ENCODE data around the gene ABR.
A peak's percentile ranks its signal among the peaks of the same experiment; 100 is the strongest.
"Not testable (repeated sequence)": the region's sequence is repeated elsewhere in the genome, so short reads cannot be mapped to it uniquely, and the experiment has no call there.

The ABR gene

DNA sequence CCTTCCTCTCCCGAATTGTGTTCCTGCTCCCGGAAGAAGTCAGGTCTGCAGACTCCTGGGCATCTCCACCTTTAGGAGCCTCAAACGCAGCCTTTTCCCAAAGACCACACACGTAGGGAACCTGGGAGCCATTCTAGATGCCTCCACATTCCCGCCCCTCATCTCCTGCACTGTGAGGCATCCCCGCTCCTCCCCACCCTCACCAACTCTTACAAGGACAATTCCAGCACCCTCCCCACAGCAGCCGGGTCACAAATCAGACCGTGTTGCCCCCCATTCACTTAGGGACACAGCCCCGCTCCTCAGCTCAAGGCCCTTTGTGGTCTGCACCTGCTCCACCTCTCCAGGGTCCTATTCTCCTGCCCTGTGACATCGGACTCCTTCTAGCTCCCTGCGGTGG lies 49.6 kb downstream of the ABR start:
- no peak overlapping the region for H3K9ac ChIP-seq
- peaks cover 0 to 10% (median 1%) of the 10 kb centered on the region in 11 experiments; a peak in 11 of 22 replicates for H3K27me3 ChIP-seq

DNA sequence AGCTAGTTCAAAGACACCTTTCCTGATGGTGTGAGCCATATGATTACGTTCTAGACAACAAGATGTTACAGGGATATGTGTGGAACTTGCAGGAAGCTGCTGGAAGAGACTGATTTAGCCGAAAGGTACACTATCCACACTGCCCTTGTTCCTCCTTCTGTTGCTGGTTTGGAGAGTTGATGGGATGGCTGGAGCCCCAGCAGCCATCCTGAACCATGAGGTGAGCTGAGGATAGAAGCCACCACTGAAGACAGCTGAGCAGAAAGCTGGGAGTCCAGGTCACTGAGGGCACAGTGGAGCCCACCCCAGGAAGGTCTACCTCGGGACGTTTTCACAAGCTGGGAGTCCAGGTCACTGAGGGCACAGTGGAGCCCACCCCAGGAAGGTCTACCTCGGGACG lies 51.3 kb downstream of the ABR start:
- H3K4me1 ChIP-seq, result peaks cover 17 to 32% (median 26%) of the 10 kb centered on the region in 10 experiments
- H3K4me2 ChIP-seq, H3K27ac ChIP-seq, H3K4me3 ChIP-seq, H3K9ac ChIP-seq: not testable (repeated sequence)
- peaks cover 0 to 15% (median 5%) of the 10 kb centered on the region in 11 experiments; a peak in 9 of 22 replicates for H3K9me3 ChIP-seq (replicated peaks in 1 of 11)
- peaks cover 51 to 96% (median 83%) of the 10 kb centered on the region in 11 experiments for H4K20me1 ChIP-seq
- H3K36me3 ChIP-seq, result peaks cover 0 to 69% (median 13%) of the 10 kb centered on the region in 11 experiments; a peak in 14 of 22 replicates
- peaks cover 7 to 24% (median 18%) of the 10 kb centered on the region in 11 experiments; a peak in 16 of 22 replicates for H3K27me3 ChIP-seq

More for the DNA sequence above, 49.6 kb downstream of the ABR start:
- no peak for TF ChIP-seq Cebpa-rat (IDR thresholded peaks at IDR 0.05)
- H3K4me1 ChIP-seq, result peaks cover 7 to 18% (median 13%) of the 10 kb centered on the region in 10 experiments
- peaks cover 0 to 65% (median 13%) of the 10 kb centered on the region in 11 experiments; a peak in 14 of 22 replicates for H3K36me3 ChIP-seq
- no peak overlapping the region for H3K4me3 ChIP-seq
- H3K27ac ChIP-seq, result no peak overlapping the region
- peaks cover 42 to 96% (median 83%) of the 10 kb centered on the region in 11 experiments for H4K20me1 ChIP-seq
- no peak overlapping the region for H3K4me2 ChIP-seq
- H3K9me3 ChIP-seq (replicated peaks in 1 of 11), result peaks cover 0 to 15% (median 5%) of the 10 kb centered on the region in 11 experiments; a peak in 9 of 22 replicates

DNA sequence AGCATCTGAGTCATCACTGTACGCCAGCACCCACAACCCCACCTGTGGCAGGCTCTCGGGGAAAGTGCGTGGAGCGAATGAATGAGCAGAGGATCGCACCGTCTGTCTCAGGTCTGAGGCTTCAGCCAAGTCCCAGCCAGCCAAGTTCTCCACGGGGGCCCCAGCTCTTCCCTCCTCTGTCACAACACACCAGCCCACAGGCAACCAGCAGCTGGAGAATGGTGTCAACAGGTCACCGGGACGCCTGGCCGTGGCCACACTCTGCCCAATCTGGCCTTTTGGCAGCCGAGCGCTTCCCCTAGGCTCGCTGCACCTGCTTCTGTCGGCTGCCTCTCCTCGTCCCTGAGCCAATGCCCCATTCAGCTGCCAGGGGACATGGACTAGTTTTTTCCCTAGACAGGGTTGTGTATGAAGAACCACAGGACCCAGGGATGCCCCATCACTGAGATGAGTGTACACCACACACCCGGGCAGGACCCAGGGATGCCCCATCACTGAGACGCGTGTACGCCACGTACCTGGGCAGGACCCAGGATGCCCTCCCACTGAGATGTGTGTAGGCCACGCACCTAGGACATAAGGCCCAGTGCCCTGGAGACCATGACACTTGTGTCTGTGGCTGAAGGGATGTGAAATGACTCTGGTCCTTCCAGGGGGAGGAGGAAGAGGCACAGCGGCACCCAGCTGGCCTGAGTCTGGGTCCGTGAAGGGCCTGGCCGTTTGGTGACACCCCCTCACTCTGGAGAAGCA lies 52.8 kb downstream of the ABR start:
- no peak overlapping the region for H3K27ac ChIP-seq
- H3K9me3 ChIP-seq (replicated peaks in 1 of 11), result peaks cover 0 to 15% (median 5%) of the 10 kb centered on the region in 11 experiments; a peak in 9 of 22 replicates
- peaks cover 66 to 96% (median 89%) of the 10 kb centered on the region in 11 experiments for H4K20me1 ChIP-seq
- H3K4me3 ChIP-seq, result no peak overlapping the region
- no peak for TF ChIP-seq Cebpa-rat (IDR thresholded peaks at IDR 0.05)
- peaks cover 0 to 75% (median 13%) of the 10 kb centered on the region in 11 experiments; a peak in 14 of 22 replicates for H3K36me3 ChIP-seq
- peak overlapping the region in 1 of 11 experiments; percentile 10; a peak in 2 of 22 replicates for H3K9ac ChIP-seq
- H3K4me1 ChIP-seq, result peaks cover 32 to 45% (median 41%) of the 10 kb centered on the region in 10 experiments
- peaks cover 7 to 27% (median 21%) of the 10 kb centered on the region in 11 experiments; a peak in 16 of 22 replicates for H3K27me3 ChIP-seq
- no peak overlapping the region for H3K4me2 ChIP-seq

DNA sequence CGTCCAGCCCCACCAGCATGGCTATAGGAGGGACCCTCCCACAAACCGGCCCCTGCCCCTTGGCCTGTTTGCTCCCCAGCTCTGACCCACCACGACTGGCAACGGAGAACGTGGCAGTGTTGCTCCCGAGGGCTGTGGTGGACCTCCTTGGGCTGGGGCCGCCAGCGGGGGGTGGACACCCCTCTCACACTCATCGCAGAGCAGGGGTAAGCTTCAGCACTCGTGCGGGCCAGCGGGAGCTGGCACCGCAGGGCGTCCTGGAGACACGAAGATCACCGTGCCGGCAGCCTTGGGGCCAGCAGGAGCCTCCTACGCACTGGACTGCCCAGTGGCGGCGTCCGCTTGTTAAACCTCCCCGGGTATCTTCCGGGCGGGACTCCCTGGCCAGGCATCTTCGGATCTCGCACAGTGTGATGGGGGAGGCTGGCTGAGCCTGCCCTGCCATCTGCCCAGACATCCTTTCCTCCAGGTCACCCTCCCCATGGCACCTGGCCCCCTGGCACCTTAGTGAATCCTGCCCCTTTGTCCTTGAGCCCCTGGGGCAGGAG lies 53.5 kb downstream of the ABR start:
- peaks cover 7 to 27% (median 21%) of the 10 kb centered on the region in 11 experiments; a peak in 16 of 22 replicates for H3K27me3 ChIP-seq
- no peak overlapping the region for H3K4me3 ChIP-seq
- H4K20me1 ChIP-seq, result peaks cover 72 to 99% (median 92%) of the 10 kb centered on the region in 11 experiments
- no peak overlapping the region for H3K27ac ChIP-seq
- TF ChIP-seq Cebpa-rat (IDR thresholded peaks at IDR 0.05), result no peak
- H3K9me3 ChIP-seq (replicated peaks in 1 of 11), result peaks cover 0 to 15% (median 5%) of the 10 kb centered on the region in 11 experiments; a peak in 9 of 22 replicates
- H3K36me3 ChIP-seq, result peaks cover 0 to 82% (median 13%) of the 10 kb centered on the region in 11 experiments; a peak in 14 of 22 replicates
- H3K9ac ChIP-seq, result no peak overlapping the region; a peak in 2 of 22 replicates
- H3K4me1 ChIP-seq, result peaks cover 38 to 49% (median 45%) of the 10 kb centered on the region in 10 experiments
- peak overlapping the region in 4 of 11 experiments; percentile 11 to 82 (median 80); a peak in 4 of 22 replicates for H3K4me2 ChIP-seq

DNA sequence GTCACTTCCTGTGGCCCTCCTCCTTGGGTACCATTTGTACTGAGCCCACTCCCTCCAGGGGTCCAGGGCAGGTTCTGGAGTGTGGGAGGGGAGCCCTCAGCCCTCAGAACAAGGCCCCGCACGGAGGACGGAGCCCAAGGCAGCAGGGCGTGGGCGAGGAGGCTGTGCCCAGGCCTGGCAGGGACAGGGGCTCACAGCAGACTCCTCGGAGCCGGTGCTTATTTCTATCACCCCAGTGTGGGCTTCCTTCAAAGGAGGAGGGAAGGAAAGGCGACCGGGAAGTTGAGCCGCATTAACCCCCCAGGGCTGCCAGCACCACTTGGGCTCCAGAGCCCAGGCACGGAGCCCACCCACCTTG lies 54.0 kb downstream of the ABR start:
- H3K27me3 ChIP-seq, result peaks cover 7 to 27% (median 21%) of the 10 kb centered on the region in 11 experiments; a peak in 16 of 22 replicates
- peaks cover 0 to 86% (median 13%) of the 10 kb centered on the region in 11 experiments; a peak in 14 of 22 replicates for H3K36me3 ChIP-seq
- H4K20me1 ChIP-seq, result peaks cover 75 to 100% (median 95%) of the 10 kb centered on the region in 11 experiments
- peaks cover 44 to 53% (median 46%) of the 10 kb centered on the region in 10 experiments for H3K4me1 ChIP-seq
- H3K4me3 ChIP-seq, result no peak overlapping the region
- H3K4me2 ChIP-seq, result peak overlapping the region in 5 of 11 experiments; percentile 11 to 92 (median 81); a peak in 6 of 22 replicates
- H3K9me3 ChIP-seq (replicated peaks in 1 of 11), result peaks cover 0 to 15% (median 5%) of the 10 kb centered on the region in 11 experiments; a peak in 9 of 22 replicates
- no peak overlapping the region for H3K27ac ChIP-seq
- no peak for TF ChIP-seq Cebpa-rat (IDR thresholded peaks at IDR 0.05)
- H3K9ac ChIP-seq, result peak overlapping the region in 1 of 11 experiments; percentile 11; a peak in 1 of 22 replicates

DNA sequence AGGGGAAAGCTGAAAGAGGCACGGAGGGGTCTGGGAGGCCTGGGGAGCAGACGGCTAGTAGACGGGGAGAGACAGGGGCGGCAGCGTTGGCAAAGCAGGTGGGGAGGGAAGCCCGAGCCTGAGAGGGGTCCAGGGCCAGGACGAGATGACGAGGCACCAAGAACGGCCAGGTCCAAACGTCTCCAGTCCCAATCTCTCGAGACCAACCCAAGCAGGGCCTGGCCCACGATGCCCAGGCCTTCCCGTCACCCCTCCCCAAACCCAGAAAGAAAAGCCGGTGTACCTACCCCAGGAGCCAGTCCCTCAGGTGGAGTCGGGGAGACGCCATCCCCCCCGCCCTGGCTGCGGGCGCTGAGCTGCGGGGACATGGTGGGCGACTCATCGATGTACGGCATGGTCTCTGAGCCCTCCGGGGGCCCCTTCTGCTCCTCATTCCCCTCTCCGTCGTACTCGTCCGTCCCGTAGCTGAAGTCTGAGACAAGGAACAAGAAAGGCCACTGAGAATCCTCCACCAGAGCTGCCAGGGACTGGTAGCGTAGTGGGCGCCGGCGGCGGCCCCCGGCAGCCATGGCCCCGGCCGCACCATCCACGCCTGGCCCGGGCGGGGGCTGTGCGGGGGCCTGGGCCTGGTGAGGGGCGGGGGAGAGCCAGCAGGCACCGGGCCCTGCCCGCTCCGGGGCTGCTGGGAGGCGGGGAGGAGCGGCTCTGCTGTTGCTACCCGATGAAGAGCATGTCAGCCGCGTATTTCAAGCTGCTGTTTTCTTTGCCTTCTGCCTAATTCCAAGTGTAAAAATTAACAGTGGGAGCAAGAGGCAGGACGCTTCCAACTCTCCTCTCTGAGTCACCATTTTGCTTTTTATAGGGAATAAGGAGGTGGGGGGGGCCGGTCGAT lies 54.6 kb downstream of the ABR start:
- Histone ChIP-seq H3K9me3 (replicated peaks in 1 of 11) (peaks cover 0 to 15% (median 5%) of the 10 kb centered on the region in 11 experiments; a peak in 10 of 22 replicates), H3K9ac (peak overlapping the region in 6 of 11 experiments; percentile 5 to 43 (median 22); a peak in 5 of 22 replicates), H3K4me1 (peaks cover 45 to 57% (median 47%) of the 10 kb centered on the region in 10 experiments), H3K27ac (no peak overlapping the region), H4K20me1 (peaks cover 77 to 100% (median 93%) of the 10 kb centered on the region in 11 experiments), H3K36me3 (peaks cover 0 to 86% (median 13%) of the 10 kb centered on the region in 11 experiments; a peak in 14 of 22 replicates), H3K4me3 (no peak overlapping the region), H3K4me2 (peak overlapping the region; percentile 72 to 99 (median 87); a peak in 21 of 22 replicates), H3K27me3 (peaks cover 7 to 27% (median 21%) of the 10 kb centered on the region in 11 experiments; a peak in 16 of 22 replicates)
- no peak for TF ChIP-seq Cebpa-rat (IDR thresholded peaks at IDR 0.05)

DNA sequence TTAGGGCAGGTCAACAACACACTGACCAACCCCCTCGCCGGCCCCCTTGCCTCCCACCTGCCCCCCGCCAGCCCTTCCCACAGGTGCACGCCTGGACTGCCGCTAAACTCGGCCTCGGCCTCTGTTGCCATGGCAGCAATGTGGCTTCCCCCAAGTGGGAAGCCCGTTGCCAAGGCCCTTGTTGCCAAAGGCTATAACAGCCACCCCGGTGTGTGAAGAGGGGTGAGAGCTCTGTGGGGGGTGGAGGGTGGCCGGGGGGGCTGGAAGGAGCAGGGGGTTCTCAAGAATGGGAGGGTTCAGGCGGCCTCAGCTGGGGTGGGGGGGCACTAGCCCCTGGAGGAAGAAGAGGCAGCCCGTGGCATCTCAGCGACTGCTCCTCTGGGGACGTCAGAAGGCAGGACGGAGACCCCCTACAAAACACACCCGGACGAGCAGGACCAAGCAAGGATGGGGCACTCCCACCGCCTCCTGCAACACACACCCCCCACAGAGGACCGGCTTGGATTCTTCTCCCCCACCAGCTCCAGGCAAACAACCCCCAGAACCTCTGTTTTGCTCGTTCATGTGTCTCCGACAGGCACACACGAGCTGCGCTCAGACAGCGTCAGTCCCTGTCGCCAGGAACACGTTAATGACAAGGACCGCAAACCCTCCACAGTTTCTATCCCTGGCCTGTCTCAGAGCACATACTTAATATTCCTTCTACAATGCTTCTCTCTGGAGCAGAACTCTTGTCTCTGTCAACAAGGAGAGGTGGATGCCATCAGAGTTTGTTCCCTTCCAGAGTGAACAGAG lies 55.7 kb downstream of the ABR start:
- Histone ChIP-seq H3K36me3 (peaks cover 0 to 84% (median 11%) of the 10 kb centered on the region in 11 experiments; a peak in 15 of 22 replicates), H3K4me3 (peak overlapping the region in 1 of 10 experiments; percentile 19; a peak in 1 of 20 replicates), H3K4me1 (peaks cover 45 to 57% (median 47%) of the 10 kb centered on the region in 10 experiments), H3K27ac (no peak overlapping the region; a peak in 1 of 22 replicates), H4K20me1 (peaks cover 77 to 99% (median 86%) of the 10 kb centered on the region in 11 experiments), H3K9me3 (replicated peaks in 1 of 11) (peaks cover 0 to 18% (median 9%) of the 10 kb centered on the region in 11 experiments; a peak in 14 of 22 replicates), H3K9ac (peak overlapping the region in 6 of 11 experiments; percentile 5 to 43 (median 19); a peak in 4 of 22 replicates), H3K27me3 (peaks cover 7 to 27% (median 21%) of the 10 kb centered on the region in 11 experiments; a peak in 16 of 22 replicates), H3K4me2 (peak overlapping the region; percentile 72 to 99 (median 87))
- no peak for TF ChIP-seq Cebpa-rat (IDR thresholded peaks at IDR 0.05)
